SK-N-SH (cell line): Measurements from ENCODE around the gene PSMC3IP. TPM values are rescaled to one million over a fixed set of nuclear protein-coding genes. Genes with fewer than 3 reads are reported as not detected.

ENCODE experiments used
- CTCF ChIA-PET: fragments of 300-600, 350-600 bp; formaldehyde crosslinking; extraction: SDS; loops from one replicate; lab custom pipeline; 2021; lab: Yijun Ruan, JAX
- POLR2A ChIA-PET: fragments of 350-600 bp; sonication (Branson Sonifier 250); formaldehyde crosslinking; extraction: SDS; loops from one replicate; lab custom pipeline; 2020; ENCODE audit warnings: antibody characterized with exemption, inconsistent platforms; lab: Yijun Ruan, JAX
- DNase-seq: peaks from one replicate; pipeline ENCODE4 v3.0.0; 2012
- H2AFZ ChIP-seq: fragments of 200-600 bp; sonication (generic); 2 replicates; pipeline ENCODE4 v1.8.1; 2016; ENCODE audit warnings: antibody characterized with exemption, mild to moderate bottlenecking, low read depth
- H3F3A ChIP-seq: fragments of 200-600 bp; sonication (generic); replicated peaks from 2 replicates; pipeline ENCODE3; 2016; ENCODE audit warnings: antibody characterized with exemption, mild to moderate bottlenecking; ENCODE audit not compliant: insufficient read depth
- H3K27ac ChIP-seq, 2 experiments: fragments of 200-500 bp in 1 of 2; fragments of 200-600 bp in 1 of 2; sonication (Bioruptor generic) in 1 of 2; sonication (generic), shearing (Covaris generic) in 1 of 2; 2 replicates each; pipeline versions ENCODE4 v1.5.1 to v1.6.1; 2014 to 2016; ENCODE audit warnings: low read depth in 2 of 2, inconsistent platforms in 1 of 2, low read length in 1 of 2, mild to moderate bottlenecking in 1 of 2, mixed read lengths in 1 of 2
- H3K27me3 ChIP-seq: fragments of 200-600 bp; sonication (generic), shearing (Covaris generic); 2 replicates; pipeline ENCODE4 v1.6.1; 2016; ENCODE audit warnings: mixed run types; ENCODE audit not compliant: insufficient read depth
- H3K36me3 ChIP-seq, 2 experiments: fragments of 200-500 bp in 1 of 2; fragments of 200-600 bp in 1 of 2; sonication (Bioruptor generic) in 1 of 2; sonication (generic) in 1 of 2; replicated peaks in 1 of 2; 2 replicates each; pipeline versions ENCODE3 to v1.5.1; 2014 to 2016; ENCODE audit warnings: low read length in 1 of 2, mild to moderate bottlenecking in 1 of 2; ENCODE audit not compliant: insufficient read depth in 2 of 2, control insufficient read depth in 1 of 2
- H3K4me1 ChIP-seq, 2 experiments: fragments of 200-500 bp in 1 of 2; fragments of 200-600 bp in 1 of 2; sonication (Bioruptor generic) in 1 of 2; sonication (generic), shearing (Covaris generic) in 1 of 2; 2 replicates each; pipeline versions ENCODE4 v1.5.1 to v1.6.1; 2014 to 2016; ENCODE audit warnings: low read depth in 1 of 2, low read length in 1 of 2, mixed run types in 1 of 2; ENCODE audit not compliant: insufficient read depth in 2 of 2, control insufficient read depth in 1 of 2
- H3K4me2 ChIP-seq: fragments of 200-600 bp; sonication (generic), shearing (Covaris generic); 2 replicates; pipeline ENCODE4 v1.6.1; 2017; ENCODE audit warnings: mixed run types
- H3K4me3 ChIP-seq, 2 experiments: fragments of 200-500 bp in 1 of 2; fragments of 200-600 bp in 1 of 2; sonication (Bioruptor generic) in 1 of 2; sonication (generic), shearing (Covaris generic) in 1 of 2; 2 replicates each; pipeline versions ENCODE4 v1.5.1 to v1.8.1; 2014 to 2016; ENCODE audit warnings: low read depth in 2 of 2, inconsistent platforms in 1 of 2, low read length in 1 of 2, mild to moderate bottlenecking in 1 of 2, mixed read lengths in 1 of 2, moderate library complexity in 1 of 2
- H3K79me2 ChIP-seq: fragments of 200-600 bp; sonication (generic); 2 replicates; pipeline ENCODE4 v1.8.1; 2017; ENCODE audit warnings: mild to moderate bottlenecking; ENCODE audit not compliant: insufficient read depth
- H3K9ac ChIP-seq: fragments of 200-600 bp; sonication (generic); 2 replicates; pipeline ENCODE4 v1.6.1; 2017; ENCODE audit warnings: mixed run types
- H3K9me2 ChIP-seq: fragments of 200-600 bp; sonication (generic); 2 replicates; pipeline ENCODE4 v1.6.1; 2017; ENCODE audit warnings: mixed run types
- H3K9me3 ChIP-seq: fragments of 200-600 bp; sonication (generic); 2 replicates; pipeline ENCODE4 v1.6.1; 2017; ENCODE audit warnings: mixed run types, mild to moderate bottlenecking, moderate library complexity
- H4K20me1 ChIP-seq: fragments of 200-600 bp; sonication (generic); 2 replicates; pipeline ENCODE4 v1.6.1; 2017; ENCODE audit warnings: mild to moderate bottlenecking, mixed run types; ENCODE audit not compliant: insufficient read depth
- CHD2 ChIP-seq: fragments of 150-350 bp; IDR thresholded peaks from 2 replicates; pipeline ENCODE4 v1.6.1; 2018; ENCODE audit warnings: low read length; ENCODE audit not compliant: partially characterized antibody
- ELF1 ChIP-seq: IDR thresholded peaks from 2 replicates; pipeline ENCODE4 v1.4.0; 2012
- EP300 ChIP-seq, 2 experiments: IDR thresholded peaks; 2 replicates each; pipeline versions ENCODE4 v1.4.0 to v1.6.1; 2012; ENCODE audit warnings: borderline replicate concordance in 1 of 2, low read depth in 1 of 2, low read length in 1 of 2
- FOXJ3 ChIP-seq: sonication (generic); formaldehyde crosslinking; IDR thresholded peaks from 2 replicates; pipeline ENCODE4 v1.5.1; 2020; ENCODE audit warnings: mild to moderate bottlenecking, missing genetic modification reagents
- FOXM1 ChIP-seq: IDR thresholded peaks from 2 replicates; pipeline ENCODE4 v1.4.0; 2012; ENCODE audit warnings: low read depth, mild to moderate bottlenecking
- JUND ChIP-seq: IDR thresholded peaks from 2 replicates; pipeline ENCODE4 v1.4.0; 2012
- MXI1 ChIP-seq: IDR thresholded peaks from 2 replicates; pipeline ENCODE4 v1.6.1; 2012; ENCODE audit warnings: mild to moderate bottlenecking, low read depth, low read length, improper control_type of control experiment
- NRF1 ChIP-seq: IDR thresholded peaks from 2 replicates; pipeline ENCODE4 v1.6.1; 2012; ENCODE audit warnings: low read depth, mild to moderate bottlenecking, low read length
- POLR2AphosphoS5 ChIP-seq: IDR thresholded peaks from 2 replicates; pipeline ENCODE4 v1.6.1; 2012; ENCODE audit warnings: low read depth, low read length
- REST ChIP-seq: IDR thresholded peaks from 2 replicates; pipeline ENCODE4 v1.6.1; 2012; ENCODE audit warnings: mild to moderate bottlenecking, low read depth, low read length, moderate library complexity
- RFX5 ChIP-seq: IDR thresholded peaks from 2 replicates; pipeline ENCODE4 v1.6.1; 2012; ENCODE audit warnings: mild to moderate bottlenecking, improper control_type of control experiment, low read length
- SIN3A ChIP-seq: IDR thresholded peaks from 2 replicates; pipeline ENCODE4 v1.6.1; 2012; ENCODE audit warnings: low read depth, mild to moderate bottlenecking, low read length, moderate library complexity, borderline replicate concordance
- SMC3 ChIP-seq: IDR thresholded peaks from 2 replicates; pipeline ENCODE4 v1.6.1; 2012; ENCODE audit warnings: low read depth, low read length, improper control_type of control experiment
- TAF1 ChIP-seq: IDR thresholded peaks from 2 replicates; pipeline ENCODE4 v1.6.1; 2012; ENCODE audit warnings: low read depth, mild to moderate bottlenecking, low read length, moderate library complexity, borderline replicate concordance
- TEAD4 ChIP-seq: IDR thresholded peaks from 2 replicates; pipeline ENCODE4 v1.4.0; 2012; ENCODE audit warnings: mild to moderate bottlenecking, borderline replicate concordance; ENCODE audit not compliant: insufficient read depth
- USF1 ChIP-seq: IDR thresholded peaks from 2 replicates; pipeline ENCODE4 v1.4.0; 2012; ENCODE audit warnings: low read depth, borderline replicate concordance
- YY1 ChIP-seq: IDR thresholded peaks from 2 replicates; pipeline ENCODE4 v1.4.0; 2012; ENCODE audit warnings: low read depth, mild to moderate bottlenecking
- WGBS: methylation state at CpG from one replicate; pipeline ENCODE4 v1.1.6; 2017; ENCODE audit warnings: low lambda C conversion rate; 5-methylcytosine and 5-hydroxymethylcytosine counted together
- polyA plus RNA-seq, 3 experiments: library from polyadenylated mRNA; depleted of rRNA; stranded (reverse); fragments of >200 nt; gene quantifications; 2 replicates each; pipeline ENCODE4 v1.2.3, GENCODE V29; 2012
- TF ChIP-seq, protein P1 (sequence below): IDR thresholded peaks from 2 replicates; pipeline ENCODE4 v1.4.0; 2012; ENCODE audit warnings: low read depth, borderline replicate concordance
- TF ChIP-seq, protein P2 (sequence below): fragments of 200-600 bp; sonication (generic); IDR thresholded peaks from 2 replicates; pipeline ENCODE4 v1.6.1; 2017; ENCODE audit warnings: antibody characterized with exemption, mild to moderate bottlenecking, moderate library complexity

Gene PSMC3IP
- polyA plus RNA-seq, 1 of the 3 experiments (the other 2 are of a cell fraction), result 17.3 TPM

- Histone ChIP-seq H4K20me1 (no peaks in the 10 kb centered on the region), H3K9ac (no peak overlapping the region), H3K4me1 (peaks cover 2 to 3% of the 10 kb centered on the region in 2 experiments; a peak in 1 of 4 replicates), H2AFZ (no peak overlapping the region), H3F3A (peaks cover 32% of the 10 kb centered on the region), H3K27ac (no peak overlapping the region), H3K36me3 (no peaks in the 10 kb centered on the region), H3K4me3 (no peak overlapping the region), H3K9me3 (no peaks in the 10 kb centered on the region), H3K27me3 (no peaks in the 10 kb centered on the region), H3K9me2 (no peaks in the 10 kb centered on the region), H3K79me2 (no peaks in the 10 kb centered on the region; the same call in 1 of the 2 replicates), H3K4me2 (no peak overlapping the region)
- no peak for DNase-seq
- CTCF ChIA-PET, result interaction anchor here (0.7 to 8.9 kb wide), 4 partner anchors 11 to 393 kb away, joined by 3 to 83 read pairs (median 4); no protein-coding TSS in a partner anchor
- TF ChIP-seq SIN3A (no peak), MXI1 (no peak), NRF1 (no peak), SMC3 (no peak), TEAD4 (no peak), REST (no peak), FOXJ3 (CRISPR knock-in tag) (no peak), RFX5 (no peak), USF1 (no peak), YY1 (no peak), POLR2AphosphoS5 (no peak), EP300 (IDR thresholded peaks at IDR 0.05; ENCODE audit: borderline replicate concordance in 1 of 2, low read depth in 1 of 2, low read length in 1 of 2) (no peak), ELF1 (no peak), CHD2 (no peak), JUND (no peak), TAF1 (no peak), FOXM1 (no peak)
- TF ChIP-seq, protein P1, sequence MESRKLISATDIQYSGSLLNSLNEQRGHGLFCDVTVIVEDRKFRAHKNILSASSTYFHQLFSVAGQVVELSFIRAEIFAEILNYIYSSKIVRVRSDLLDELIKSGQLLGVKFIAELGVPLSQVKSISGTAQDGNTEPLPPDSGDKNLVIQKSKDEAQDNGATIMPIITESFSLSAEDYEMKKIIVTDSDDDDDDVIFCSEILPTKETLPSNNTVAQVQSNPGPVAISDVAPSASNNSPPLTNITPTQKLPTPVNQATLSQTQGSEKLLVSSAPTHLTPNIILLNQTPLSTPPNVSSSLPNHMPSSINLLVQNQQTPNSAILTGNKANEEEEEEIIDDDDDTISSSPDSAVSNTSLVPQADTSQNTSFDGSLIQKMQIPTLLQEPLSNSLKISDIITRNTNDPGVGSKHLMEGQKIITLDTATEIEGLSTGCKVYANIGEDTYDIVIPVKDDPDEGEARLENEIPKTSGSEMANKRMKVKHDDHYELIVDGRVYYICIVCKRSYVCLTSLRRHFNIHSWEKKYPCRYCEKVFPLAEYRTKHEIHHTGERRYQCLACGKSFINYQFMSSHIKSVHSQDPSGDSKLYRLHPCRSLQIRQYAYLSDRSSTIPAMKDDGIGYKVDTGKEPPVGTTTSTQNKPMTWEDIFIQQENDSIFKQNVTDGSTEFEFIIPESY, result no peak
- TF ChIP-seq, protein P2, sequence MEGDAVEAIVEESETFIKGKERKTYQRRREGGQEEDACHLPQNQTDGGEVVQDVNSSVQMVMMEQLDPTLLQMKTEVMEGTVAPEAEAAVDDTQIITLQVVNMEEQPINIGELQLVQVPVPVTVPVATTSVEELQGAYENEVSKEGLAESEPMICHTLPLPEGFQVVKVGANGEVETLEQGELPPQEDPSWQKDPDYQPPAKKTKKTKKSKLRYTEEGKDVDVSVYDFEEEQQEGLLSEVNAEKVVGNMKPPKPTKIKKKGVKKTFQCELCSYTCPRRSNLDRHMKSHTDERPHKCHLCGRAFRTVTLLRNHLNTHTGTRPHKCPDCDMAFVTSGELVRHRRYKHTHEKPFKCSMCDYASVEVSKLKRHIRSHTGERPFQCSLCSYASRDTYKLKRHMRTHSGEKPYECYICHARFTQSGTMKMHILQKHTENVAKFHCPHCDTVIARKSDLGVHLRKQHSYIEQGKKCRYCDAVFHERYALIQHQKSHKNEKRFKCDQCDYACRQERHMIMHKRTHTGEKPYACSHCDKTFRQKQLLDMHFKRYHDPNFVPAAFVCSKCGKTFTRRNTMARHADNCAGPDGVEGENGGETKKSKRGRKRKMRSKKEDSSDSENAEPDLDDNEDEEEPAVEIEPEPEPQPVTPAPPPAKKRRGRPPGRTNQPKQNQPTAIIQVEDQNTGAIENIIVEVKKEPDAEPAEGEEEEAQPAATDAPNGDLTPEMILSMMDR, result no peak
- 84% methylated on average over 3 of the region's 3 CpGs for WGBS
- POLR2A ChIA-PET, result interaction anchor here (0.7 kb wide), 1 partner anchor 252 kb away, joined by 3 read pairs; the partner anchor contains the start of gene WNK4
Observed at GRCh38 chr17:42529061-42529460, 48.5 kb downstream of the PSMC3IP start.
